SK-N-MC (cell line): Measurements from ENCODE around the gene FAIM2.

Experiments
- EZH2 ChIP-seq: fragments of 200-600 bp; sonication (generic); IDR thresholded peaks from one replicate; pipeline ENCODE4 v1.6.1; 2017; ENCODE audit warnings: antibody characterized with exemption
- FOXP2 ChIP-seq: optimal IDR thresholded peaks from 2 replicates; pipeline ENCODE3; 2011; ENCODE audit warnings: mild to moderate bottlenecking, moderate library complexity; ENCODE audit not compliant: insufficient read depth; ENCODE audit errors: extremely low read length, control extremely low read depth
- POLR2AphosphoS5 ChIP-seq: IDR thresholded peaks from 2 replicates; pipeline ENCODE4 v1.6.1; 2012; ENCODE audit warnings: mild to moderate bottlenecking, low read depth, low read length, borderline replicate concordance

- no peak for TF ChIP-seq POLR2AphosphoS5
- TF ChIP-seq EZH2, result no peak
- TF ChIP-seq FOXP2, result no peak
Observed at GRCh38 chr12:49892732-49893317, 10.9 kb downstream of the FAIM2 start.
